UCSD-AML1 (cell line): ENCODE measurements around the gene SLC25A47.

ENCODE experiments used
- DNase-seq: peaks from one replicate; lab custom pipeline; 2025; ENCODE audit not compliant: unreplicated experiment; lab: John Stamatoyannopoulos, UW

The SLC25A47 gene

DNA sequence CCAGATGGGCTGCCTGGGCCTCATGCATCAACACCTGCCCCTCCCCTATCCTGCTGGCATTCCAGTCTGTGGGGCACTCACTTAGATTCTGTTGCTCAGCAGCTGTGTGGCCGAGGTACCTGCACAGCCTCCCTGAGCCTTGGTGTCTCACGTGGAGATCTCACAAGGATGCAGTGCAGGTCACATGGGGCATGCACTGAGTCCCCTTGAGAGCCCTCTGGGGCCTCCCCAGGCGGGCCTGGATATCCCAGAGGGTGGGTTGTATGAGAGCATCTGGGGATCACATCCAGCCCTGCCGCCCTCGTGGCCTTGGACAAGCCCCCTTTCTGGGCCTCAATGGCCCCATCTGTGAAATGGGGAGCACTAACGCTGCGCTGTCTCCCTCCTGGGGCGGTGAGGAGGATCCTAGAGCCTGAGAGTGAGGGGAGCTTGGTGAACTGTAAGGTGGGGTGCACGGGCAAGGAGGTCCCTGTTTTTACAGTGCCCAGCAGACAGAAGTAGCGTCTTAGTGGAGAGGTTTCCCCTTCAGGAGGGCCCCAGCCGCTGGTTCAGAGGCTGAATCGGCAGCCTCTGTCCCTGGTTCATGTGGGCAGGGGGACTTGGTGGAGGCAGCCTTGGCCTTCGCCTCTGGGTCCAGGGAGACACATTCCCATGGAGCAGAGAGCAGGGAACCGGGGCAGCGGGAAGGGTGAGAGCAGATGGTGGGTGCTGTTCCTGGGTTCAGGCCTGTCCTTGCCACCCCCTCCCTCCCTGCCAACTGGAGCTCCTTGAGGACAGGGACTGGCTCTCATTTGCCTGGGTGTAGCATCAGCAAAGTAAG is 791 bp upstream of the SLC25A47 start:
- no peak for DNase-seq

DNA sequence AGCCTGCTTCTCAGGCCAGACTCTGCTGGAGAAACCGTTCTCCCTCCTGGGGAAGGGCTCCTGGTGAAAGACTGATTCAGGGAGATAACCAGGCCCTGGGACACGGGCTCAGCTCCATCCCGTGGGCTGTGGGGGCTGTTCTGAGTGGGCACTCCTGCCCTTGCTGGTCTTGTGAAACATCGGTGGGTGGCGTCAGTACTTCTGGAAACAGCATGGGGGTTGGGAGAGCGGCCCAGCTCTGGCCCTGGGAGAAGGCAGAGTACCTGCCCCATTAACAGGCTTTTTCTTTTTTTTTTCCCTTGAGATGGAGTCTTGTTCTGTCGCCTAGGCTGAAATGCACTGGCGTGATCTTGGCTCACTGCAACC is 786 bp downstream of the SLC25A47 start:
- DNase-seq, result no peak

DNA sequence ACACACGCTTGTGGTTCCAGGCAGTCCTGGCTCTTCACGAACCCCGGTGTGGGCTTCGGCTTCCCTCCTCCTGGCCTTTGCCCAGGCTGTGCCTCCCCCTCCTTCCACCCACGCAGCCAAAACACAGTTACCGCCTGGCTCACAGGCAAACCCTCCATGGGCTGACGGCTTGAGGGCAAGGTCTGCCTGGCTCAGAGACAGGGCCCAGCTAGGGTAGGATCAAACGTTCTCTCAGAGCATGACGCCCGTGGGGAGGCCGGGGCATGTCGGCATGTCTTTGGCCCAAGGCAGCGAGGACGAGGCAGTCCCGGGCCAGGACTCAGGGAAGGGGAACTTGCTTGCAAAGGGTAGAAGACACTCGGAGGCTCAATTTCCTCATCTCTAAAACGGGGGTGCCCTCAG is 2.1 kb downstream of the SLC25A47 start:
- DNase-seq, result no peak

DNA sequence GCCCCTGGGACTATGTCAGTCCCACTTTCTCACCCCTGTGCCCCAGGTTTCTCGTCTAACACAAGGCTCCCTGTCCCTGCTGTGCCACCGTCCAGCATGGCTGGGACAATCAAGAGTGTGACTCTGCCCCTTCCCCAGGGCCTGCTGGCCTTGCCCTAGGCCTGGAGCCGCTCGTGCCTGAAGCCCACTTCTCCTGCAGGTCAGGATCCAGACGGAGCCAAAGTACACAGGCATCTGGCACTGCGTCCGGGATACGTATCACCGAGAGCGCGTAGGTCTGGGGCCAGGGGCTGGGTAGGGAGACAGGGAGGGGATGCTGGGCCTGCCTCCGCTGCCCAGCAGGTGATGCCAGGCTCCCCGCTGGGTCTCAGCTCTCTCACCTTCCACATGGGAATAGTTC is 2.8 kb downstream of the SLC25A47 start:
- no peak for DNase-seq

DNA sequence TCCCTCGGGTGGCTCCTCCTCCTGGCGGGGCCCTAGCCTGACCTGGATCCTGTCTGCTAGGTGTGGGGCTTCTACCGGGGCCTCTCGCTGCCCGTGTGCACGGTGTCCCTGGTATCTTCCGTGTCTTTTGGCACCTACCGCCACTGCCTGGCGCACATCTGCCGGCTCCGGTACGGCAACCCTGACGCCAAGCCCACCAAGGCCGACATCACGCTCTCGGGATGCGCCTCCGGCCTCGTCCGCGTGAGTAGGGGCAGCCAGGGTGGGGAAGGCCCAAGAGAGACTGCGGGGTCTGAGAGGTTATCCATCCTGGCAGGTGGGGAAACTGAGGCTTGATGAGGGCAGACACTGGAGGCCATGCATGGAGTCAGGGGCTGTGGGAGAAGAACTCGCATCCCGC is 4.0 kb downstream of the SLC25A47 start:
- DNase-seq, result no peak

DNA sequence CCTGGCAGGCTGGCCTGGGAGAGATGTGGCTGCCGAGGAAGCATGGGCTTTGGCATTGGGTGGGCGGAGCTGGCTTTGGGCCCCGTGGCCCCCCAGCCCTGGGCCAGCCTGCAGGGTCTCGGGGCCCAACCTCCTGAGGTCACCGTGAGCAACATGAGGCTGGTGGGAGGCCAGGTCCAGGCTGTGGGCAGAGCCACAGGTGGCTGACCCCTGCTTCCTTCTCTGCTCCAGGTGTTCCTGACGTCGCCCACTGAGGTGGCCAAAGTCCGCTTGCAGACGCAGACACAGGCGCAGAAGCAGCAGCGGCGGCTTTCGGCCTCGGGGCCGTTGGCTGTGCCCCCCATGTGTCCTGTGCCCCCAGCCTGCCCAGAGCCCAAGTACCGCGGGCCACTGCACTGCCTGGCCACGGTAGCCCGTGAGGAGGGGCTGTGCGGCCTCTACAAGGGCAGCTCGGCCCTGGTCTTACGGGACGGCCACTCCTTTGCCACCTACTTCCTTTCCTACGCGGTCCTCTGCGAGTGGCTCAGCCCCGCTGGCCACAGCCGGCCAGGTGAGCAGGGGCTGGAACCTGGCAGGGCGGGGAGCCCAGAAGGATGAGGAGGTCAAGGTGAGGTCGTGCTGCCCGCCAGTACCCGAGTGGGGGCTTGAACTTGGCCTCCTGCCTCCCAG is 5.5 kb downstream of the SLC25A47 start:
- no peak for DNase-seq

DNA sequence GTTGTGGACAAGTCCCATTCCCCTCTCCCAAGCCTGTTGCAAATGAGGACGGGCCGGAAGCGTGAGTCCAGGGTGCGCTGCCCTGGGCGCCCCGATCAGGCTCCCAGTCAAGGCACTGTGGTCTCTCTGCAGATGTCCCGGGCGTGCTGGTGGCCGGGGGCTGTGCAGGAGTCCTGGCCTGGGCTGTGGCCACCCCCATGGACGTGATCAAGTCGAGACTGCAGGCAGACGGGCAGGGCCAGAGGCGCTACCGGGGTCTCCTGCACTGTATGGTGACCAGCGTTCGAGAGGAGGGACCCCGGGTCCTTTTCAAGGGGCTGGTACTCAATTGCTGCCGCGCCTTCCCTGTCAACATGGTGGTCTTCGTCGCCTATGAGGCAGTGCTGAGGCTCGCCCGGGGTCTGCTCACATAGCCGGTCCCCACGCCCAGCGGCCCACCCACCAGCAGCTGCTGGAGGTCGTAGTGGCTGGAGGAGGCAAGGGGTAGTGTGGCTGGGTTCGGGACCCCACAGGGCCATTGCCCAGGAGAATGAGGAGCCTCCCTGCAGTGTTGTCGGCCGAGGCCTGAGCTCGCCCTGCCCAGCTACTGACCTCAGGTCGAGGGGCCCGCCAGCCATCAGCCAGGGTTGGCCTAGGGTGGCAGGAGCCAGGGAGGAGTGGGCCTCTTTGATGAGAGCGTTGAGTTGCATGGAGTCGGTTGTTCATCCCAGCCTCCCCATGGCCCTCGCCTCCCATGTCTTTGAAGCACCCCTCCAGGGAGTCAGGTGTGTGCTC is 6.3 kb downstream of the SLC25A47 start:
- DNase-seq, result no peak

DNA sequence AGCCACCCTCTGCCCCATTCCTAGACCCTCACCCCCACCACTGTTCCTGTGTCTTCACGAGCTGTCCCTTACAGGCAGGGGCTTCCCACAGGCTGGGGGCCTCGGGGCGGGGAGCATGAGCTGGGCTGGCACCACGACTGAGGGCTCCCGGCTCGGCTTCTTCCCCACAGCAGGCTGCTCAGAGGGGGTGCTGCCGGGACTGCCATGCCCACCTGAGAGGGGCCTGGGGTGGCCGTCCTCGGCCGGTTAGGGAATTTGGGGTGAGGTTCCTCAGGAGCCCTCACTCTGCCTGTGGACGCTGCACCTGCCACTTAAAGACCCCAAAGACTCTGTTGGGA is 6.8 kb downstream of the SLC25A47 start:
- no peak for DNase-seq

DNA sequence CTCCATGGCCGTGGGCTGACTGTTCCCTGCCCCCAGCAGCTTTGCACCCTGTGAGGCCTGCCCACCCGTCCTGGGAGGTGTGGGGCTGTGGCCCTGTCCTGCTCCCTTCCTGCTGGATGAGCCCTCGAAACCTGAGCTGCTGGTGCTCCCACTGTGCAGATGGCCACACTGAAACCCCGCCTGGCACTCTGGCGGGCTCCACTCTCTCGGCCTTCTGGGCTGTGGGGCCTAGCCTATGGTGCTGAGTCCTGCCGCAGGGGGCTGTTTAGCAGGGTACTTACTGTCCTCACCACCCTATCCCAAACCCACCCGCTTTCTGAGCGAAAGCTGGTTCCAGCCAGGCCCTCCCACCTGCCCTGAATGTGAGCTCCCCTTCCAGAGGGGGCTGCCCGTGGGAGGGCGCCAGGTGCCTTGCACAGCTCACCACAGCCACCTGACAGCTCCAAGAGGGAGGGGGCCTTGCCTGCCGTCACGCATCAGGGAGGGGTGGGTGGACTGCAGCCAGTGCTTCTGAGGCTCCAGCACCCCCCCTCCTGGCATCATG is 7.3 kb downstream of the SLC25A47 start:
- no peak for DNase-seq

DNA sequence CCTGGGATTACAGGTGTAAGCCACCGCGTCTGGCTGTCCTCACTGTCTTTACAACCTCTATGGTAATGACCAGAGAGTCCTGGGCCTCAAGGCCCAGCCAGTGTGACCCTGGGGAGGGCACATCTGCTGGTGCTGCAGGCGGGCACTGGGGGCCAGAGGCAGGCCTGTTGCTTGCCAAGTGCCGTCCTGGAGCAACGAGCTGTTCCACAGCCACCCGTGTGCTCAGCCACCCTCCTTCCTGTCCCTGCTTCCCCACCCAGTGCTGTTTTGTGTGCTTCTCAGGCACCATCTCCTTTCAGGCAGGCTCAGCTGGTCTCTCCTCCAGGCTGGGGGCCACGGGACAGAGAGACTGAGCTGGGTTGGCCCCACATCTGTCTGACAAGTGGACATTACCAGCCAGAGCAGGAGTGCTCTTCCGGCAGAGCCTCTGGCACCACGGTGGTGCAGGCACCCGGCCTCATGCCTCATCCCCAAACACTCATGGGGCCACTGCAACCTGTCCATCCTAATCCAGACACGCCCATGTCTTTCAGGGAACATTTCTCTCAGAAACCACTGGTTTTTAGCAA is 9.0 kb downstream of the SLC25A47 start:
- no peak for DNase-seq

DNA sequence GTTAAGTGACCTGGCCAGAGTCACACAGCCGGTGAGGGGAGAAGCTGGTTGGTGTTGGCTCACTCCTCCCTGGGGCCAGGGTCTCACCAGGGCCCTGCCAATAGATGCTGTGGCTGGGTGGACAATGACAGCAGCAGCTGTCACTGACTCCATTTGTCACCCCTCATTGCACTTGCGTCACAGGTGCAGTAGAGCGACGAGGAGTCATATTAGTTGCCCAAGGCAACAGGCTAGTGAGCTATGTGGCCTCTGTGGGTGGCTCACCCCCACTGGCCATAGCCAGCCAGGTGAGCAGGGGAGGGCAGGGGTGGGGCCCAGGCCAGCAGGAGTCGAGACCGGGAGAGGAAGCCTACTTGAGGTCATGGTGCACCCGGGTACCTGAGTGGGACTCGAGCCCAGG is 9.7 kb downstream of the SLC25A47 start:
- no peak for DNase-seq

DNA sequence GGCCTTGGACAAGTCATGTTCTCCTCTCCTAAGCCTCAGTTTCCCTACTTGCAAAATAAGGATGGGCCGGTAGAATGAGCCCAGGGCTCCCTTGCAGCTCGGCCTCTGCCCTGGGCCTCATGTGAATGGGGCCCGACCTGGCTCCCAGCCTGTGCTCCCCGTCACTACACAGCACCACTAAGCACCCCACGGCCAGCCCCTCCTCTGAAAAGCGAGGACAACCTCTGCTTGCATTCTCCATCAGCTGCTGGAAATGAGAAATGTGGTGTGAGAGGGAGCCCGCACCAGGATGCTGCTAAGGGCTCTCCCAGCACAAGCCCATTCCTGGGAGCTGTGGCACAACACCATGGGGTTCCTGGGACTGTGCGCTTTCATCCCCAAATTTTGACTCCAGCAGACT is 10.2 kb downstream of the SLC25A47 start:
- DNase-seq, result no peak

DNA sequence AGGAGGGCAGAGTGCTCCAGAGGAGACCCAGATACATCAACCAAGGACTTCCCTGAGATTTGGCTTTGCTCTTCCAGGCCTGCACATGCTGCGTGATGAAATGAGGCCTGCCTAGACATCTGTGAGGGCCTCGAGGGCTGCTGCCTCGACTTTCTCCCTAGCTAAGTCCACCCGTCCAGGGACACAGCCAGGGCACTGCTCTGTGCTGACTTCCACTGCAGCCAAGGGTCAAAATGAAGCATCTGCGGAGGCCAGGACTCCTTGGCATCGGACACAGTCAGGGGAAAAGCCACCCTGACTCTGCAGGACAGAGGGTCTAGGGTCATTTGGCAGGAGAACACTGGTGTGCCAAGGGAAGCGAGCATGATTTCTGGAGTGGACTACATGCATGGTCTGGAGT is 10.7 kb downstream of the SLC25A47 start:
- DNase-seq, result no peak

DNA sequence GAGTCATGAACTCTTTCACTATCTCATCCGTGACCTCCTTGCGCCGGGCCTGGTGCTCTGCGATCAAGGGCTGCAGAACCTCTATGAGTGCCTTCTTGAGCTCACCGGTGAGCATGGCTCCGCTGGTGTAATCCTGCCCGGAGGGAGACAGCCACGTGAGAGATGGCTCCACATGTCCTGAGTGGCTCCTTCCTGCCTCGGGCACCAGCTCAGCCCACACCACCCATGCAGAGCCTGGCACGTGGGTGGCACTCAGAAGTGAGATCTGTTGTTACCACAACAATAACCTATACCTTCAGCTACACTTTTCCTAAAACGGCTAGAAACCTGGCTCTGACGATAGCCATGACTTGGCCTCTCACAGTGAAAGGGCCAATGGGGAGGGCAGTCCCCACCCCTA is 11.8 kb downstream of the SLC25A47 start:
- no peak for DNase-seq

DNA sequence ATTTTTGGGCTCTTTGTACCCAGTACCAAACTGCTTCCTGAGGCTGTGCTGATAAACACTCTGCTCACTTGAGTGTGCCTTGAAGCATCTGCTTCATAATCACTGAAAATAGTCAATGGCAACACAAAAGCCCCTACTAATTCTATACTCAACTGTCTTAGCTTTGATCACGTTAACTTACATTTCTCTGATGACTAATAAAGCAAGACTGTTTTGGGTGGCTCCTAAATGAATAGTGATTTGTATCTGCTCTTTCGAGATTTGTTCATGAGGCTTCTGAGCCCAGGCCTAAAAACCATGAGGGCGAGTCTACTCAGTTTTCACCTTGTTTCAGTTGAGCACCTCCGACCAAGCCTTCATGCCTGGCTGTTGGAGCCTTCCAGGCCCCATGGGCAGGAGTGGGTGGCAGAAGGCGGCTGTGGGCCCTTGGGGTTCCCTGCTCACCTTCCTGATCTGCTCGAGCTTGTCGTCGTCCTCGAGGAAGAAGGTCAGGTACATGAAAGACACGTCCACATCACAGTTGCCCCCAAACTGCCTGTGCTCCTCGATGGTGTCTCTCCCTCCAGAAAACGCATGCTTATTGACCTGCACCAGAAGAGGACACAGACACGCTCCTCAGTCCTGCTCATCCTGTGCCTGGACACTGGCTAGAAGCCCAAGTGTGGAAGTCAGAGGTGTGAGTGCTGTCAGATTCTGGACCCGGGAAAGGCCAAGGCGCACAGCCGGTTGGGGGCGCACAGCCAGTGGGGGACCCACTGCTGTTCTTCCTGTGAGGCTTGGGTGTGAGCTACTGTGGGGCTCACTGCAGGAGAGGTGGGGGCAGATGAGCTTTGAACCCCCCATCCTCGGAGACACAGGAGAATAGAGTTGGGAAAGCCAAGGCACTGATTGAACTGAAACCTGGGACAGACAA is 13.7 kb downstream of the SLC25A47 start:
- DNase-seq, result no peak

DNA sequence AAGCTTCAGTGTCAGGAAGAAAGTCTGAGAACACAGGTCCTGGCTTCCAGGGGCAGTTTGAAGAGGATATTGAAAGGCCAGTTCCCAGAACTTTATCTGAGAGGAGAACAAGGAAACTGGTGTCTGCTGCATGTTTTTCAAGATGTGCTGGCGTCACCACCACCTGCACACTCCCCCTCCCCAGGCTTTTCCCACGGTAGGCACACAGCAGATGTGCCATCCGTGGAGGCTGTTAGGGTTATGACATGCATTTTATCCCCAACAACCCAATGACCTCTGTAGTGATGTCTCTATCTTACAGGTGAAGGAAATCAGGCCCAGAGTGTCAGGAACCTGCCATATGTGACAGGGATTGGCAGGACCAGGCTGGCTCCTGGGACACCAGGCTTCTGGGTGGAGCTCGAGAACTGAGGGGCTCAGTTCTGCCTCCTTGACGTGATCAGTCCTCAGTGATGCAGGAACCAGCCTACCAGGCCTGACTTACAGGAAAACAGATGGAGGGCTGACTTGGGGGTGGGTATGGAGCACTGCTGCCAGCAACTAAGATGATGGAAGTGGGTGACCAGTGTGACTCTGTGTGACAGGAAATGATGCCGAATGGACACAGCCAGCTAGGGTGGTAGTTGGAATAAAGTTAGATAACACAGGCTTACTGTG is 16.8 kb downstream of the SLC25A47 start:
- DNase-seq, result no peak

DNA sequence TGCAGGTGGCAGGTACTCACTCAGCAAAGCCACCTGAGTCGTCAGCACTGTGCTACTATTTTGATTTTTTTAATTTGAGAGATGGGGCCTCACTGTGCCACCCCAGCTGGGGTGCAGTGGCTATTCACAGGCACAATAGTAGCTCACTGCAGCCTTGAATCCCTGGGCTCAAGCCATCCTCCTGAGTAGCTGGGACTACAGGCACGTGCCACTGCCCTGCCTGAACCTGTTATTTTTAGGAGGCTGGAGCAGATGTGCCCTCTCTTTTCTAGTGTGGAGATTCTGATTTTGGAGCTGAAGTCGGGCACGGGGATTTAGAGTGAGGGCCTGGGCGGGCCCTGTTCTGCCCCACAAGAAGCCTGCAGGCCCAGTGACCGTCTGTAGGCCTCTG is 17.3 kb downstream of the SLC25A47 start:
- no peak for DNase-seq

DNA sequence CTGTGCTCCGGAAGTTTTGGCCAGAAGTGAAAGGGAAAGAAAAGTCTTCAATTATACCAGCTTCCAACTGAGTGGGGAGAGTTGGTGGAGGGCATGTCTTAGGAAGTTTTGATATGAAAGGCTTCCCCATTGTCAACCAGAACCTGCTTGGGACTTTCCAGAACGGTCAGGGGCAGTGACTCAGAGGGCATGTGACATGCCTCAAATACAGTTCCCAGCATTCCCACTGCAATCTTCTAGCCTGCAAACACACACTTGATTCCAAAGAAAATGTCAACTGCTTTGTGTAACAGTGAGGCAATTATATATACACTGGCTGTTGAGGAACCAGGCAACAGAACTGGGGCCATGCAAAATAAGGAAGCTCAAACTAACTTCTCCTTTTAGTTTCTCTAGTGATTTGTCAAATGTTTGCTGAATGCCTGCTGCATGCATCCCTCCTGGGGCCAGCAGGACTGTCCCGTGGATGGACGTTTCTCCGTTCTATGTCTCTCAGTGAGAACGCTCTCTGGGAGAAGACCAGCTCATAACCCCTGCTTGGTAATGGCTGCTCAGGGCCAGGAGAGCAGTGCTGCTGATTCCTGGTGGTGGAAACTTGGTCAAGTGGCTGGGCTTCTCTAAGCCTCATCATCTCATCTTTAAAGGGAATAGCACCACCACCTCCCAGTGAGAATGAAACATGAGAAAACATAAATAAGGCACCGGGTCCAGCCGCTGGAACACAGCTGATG is 18.3 kb downstream of the SLC25A47 start:
- DNase-seq, result no peak

DNA sequence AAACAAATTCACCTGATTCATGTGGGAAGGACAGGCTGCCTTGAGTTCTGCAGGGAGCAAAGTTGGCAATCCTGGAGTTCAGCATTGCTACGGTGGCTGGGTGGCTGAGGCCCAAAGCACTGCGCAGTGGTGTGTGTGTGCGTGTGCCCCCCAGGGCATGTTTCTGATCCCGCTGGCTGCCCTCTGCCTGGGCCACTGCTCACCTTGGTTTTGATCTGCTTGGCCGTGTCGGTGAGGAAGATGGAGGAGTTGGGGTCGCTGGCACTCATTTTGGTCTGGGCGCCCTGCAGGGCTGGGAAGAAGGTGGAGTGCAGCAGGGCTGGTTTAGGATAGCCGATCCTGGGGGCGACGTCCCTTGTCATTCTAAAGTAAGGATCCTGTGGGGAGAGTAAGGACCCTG is 19.1 kb downstream of the SLC25A47 start:
- no peak for DNase-seq
